Prostate gland (tissue), 2 donors: Measurements from ENCODE around the gene ADH1B.

Source experiments
- POLR2A ChIP-seq: fragments of 450-650 bp; IDR thresholded peaks from one replicate; pipeline ENCODE4 v1.6.1; 2016; ENCODE audit warnings: antibody characterized with exemption, mild to moderate bottlenecking
- POLR2AphosphoS5 ChIP-seq: sonication (generic); formaldehyde crosslinking; IDR thresholded peaks from one replicate; pipeline ENCODE4 v1.6.1; 2017; ENCODE audit warnings: antibody characterized with exemption
- TF ChIP-seq, protein P1 (sequence below), 4 experiments: fragments of 200-600 bp in 2 of 4; fragments of 450-650 bp in 2 of 4; sonication (generic) in 2 of 4; IDR thresholded peaks; 1 replicate in 3 of 4; 2 replicates in 1 of 4; pipeline ENCODE4 v1.5.1; 2016 to 2019; ENCODE audit warnings: antibody characterized with exemption in 4 of 4, mild to moderate bottlenecking in 2 of 4, moderate library complexity in 2 of 4

DNA sequence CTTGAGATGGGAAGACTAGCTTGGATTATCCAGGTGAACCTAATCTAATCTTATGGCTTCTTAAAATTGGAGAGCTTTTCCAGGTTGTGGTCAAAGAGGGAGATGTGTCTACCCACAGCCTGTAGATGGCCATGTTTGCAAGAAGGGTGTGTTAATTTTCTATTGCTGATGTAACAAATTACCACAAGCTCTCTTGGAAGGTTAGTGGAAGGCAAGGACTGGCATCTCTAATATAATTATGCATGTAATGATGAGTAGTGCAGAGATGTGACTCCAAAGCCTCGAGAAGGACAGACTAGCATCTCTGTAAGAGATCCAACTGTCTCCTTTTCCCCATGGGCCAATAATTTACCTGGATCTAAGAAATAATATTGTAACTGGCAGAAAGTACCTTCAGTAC, 3.2 kb upstream of the ADH1B start:
- TF ChIP-seq, protein P1, sequence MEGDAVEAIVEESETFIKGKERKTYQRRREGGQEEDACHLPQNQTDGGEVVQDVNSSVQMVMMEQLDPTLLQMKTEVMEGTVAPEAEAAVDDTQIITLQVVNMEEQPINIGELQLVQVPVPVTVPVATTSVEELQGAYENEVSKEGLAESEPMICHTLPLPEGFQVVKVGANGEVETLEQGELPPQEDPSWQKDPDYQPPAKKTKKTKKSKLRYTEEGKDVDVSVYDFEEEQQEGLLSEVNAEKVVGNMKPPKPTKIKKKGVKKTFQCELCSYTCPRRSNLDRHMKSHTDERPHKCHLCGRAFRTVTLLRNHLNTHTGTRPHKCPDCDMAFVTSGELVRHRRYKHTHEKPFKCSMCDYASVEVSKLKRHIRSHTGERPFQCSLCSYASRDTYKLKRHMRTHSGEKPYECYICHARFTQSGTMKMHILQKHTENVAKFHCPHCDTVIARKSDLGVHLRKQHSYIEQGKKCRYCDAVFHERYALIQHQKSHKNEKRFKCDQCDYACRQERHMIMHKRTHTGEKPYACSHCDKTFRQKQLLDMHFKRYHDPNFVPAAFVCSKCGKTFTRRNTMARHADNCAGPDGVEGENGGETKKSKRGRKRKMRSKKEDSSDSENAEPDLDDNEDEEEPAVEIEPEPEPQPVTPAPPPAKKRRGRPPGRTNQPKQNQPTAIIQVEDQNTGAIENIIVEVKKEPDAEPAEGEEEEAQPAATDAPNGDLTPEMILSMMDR (IDR thresholded peaks at IDR 0.05) = no peak
- no peak for TF ChIP-seq POLR2A
- TF ChIP-seq POLR2AphosphoS5 = no peak
